Inflammatory macrophage (primary cell): ENCODE results near the gene DUSP7.
A peak's percentile ranks its signal among the peaks of the same experiment; 100 is the strongest.

ENCODE experiments used
- DNase-seq, 2 donors: peaks; one replicate each; pipeline ENCODE4 v3.0.0-alpha.2; 2020 to 2022

The DUSP7 gene

DNA sequence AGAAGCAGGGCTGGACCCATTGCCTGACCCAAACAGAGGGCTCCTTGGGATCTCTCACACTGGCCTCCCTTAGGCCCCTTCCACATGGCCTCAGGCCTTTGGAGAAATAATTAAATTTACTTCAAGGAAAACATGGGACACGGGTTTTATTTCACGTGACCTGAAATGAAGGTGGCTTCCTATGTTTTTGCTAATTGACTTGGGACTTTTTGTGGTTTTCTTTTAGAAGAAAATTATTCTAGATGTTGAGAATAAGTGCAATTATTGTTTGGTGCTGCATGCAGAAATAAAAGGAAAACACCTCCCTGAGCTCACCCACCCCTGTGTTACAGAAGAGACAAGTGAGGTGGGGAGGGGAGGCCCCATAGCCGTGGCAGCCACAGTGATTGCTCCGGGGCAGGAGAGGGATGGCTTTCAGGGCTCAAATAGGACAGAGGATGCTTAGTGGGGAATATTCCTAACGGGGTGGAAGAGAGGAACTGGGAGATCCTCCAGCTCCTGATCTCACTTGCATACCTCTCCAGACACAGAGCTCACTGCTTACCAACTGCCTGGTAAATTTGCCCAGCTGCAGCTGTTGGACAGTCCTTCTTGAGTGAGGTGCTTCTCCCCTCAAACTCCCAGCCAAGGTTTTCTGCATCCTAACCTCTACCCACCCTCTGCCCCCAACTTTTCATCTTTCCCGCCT is 31.5 kb downstream of the DUSP7 start:
- no peak for DNase-seq

DNA sequence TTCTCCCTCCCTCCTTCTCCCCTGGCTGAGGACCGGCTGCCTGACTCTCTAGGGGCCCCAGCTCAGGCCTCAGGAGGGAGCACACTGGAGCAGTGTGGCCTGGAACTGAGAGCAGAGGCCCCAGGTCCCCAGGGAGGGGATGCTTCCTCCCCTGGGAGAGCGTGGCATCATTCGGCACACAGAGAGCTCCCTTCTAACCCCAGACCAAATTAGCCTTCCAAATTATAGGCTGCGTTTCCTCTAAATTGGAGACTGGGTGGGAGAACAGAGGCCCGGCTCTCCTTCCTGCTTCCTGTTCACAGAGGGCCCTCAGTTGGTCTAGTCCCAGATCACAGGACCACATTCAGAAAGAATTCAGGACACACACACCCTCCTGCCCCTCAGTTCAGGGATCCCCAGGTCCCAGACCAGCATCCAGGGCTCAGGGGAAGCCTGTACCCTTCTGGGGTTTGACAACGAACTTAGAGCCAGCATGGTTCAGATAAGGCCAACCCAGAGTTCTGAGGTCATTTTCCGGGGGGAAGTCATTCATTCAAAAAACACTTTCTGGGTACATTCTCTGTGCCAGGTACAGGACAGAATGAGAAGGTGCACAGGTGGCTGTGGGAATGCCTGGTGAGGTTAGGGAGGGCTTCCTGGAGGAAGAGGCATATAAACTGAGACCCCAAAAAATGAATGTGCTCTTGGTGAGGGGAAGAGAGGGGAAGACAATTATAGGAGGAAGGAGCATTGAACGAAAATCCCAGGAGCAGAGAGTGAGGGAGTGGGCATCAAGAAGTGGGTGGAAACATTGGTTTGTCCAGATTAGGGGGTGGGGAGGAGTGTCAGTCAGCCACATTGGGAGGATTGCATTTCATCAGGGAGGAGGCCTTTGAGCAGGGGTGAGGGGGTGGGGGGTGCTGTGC is 32.3 kb downstream of the DUSP7 start:
- DNase-seq, result no peak

DNA sequence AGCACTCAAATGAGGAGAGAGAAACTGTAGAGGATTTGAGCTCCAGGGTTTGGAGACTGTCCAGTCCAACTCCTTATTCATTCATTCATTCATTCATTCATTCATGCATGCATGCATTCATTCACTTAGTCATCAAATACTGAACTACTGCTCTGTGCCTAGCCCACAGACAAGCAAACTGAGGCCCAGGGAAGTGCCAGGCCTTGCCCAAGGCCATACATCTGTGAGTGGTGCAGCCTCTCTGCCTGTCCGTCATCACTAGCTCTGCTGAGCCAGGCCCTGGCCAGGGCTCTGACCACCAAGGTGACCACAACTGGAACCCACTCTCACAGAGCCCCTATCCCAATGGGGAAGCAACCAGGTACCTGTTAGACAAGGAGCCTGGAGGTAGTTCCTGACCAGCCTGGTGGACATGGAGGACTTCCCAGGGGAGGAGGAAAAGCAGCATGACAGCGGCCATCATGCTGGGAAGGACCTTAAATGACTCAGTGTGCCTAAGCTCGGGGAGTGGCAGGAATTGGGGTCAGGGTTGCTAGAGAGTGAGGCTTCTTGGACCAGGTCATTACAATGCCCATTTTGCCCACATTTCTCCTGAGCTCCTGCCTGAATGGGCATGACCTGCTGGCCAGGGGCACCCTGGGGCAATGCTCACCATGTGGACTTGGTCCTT is 33.1 kb downstream of the DUSP7 start:
- DNase-seq, result no peak

- no peak for DNase-seq
These were observed 33.9 kb downstream of the DUSP7 start for GRCh38 chr3:52022323-52023100.

DNA sequence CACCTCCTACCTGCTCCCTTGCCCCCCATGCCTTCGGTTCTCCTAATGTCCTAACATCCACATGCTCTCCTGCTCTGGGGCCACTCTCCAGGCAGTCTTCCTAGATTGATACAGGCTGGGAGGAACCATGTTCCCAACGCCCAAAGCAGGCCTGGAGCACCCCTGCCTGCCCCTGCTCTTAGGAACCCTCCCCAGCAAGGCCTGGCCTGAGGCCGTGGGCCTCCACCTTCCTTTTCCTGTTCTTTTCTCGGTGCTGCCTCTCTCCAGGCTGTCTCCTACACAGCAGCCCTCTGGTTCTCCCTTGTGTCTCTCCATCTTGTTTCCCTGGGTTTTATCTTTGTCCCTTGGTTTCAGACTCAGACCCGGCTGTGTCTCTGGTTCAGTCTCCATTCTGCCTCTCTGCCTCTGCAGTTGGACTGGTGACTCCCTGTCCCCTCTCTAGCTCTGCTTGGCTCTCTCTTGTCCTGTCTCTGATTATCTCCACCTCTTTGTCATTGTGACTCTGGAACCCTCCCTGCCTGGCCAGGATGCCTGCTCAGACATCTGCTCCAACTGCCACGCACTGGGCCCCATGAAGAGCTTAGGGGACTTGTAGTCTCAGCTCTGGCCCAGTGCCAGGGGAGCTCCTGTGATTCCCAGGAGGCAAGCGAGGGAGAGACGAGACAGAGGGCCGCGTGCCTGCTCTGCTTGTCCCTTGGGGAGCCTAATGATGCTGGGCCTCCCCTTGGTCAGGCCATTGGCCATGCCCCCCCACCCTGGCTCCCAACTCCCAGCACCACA is 34.7 kb downstream of the DUSP7 start:
- DNase-seq, result no peak

DNA sequence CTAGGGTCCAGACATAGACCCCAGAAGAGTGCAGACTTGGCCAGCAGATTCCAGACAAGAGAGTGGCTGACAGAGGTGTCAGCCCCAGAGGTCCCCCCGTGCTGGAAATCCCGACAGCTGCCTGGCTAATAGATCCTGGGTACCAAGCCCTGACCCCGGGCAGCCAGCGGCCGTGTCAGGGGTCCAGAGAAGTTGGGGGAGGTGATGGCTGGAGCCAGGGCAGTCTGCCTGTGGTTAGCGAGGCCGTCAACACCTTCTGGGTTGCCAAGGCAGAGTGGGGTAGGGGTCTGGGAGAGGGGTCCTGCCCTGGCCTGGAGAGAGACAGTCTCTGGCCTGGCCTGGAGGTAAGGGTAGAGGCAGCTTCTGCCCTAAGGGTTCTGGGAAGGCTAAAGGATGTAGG is 35.6 kb downstream of the DUSP7 start:
- DNase-seq, result no peak

- DNase-seq, result peak in 1 of 2 donors; percentile 44
These were observed 36.9 kb downstream of the DUSP7 start for GRCh38 chr3:52019352-52020080.

DNA sequence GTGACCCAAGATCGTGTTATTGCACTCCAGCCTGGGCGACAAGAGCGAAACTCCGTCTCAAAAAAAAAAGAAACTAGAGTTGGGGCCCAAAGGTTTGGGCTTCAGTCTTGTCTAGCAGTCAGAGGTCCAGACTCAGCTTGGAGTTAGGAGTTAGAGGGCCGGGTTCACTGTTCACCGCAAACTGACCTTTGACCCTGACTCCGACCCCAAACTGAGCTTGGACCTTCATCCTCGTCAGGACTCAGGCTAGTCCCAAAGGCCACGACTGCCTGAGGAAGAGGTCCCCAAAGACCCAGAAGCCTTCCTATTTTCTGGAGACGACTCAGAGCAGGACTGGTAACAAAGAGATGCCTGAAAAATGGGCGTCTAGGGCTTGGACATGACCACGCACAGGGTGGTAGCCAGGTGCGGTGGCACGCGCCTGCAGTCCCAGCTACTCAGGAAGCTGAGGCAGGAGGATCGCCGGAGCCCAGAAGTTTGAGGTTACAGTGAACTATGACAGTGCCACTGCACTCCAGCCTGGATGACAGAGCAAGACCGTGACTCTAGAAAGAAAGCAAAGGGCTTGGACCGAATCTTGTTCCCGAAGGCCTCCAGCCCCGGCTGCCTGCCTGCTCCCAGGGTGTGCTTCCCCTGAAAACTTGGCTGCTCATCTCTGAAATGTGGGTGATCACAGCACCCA is 37.9 kb downstream of the DUSP7 start:
- DNase-seq, result no peak

GRCh38 chr3:52017586-52017985 is 38.8 kb downstream of the DUSP7 start:
- no peak for DNase-seq

- DNase-seq, result no peak
These were observed 40.7 kb downstream of the DUSP7 start for GRCh38 chr3:52015438-52016228.

- DNase-seq, result no peak
These were observed 41.8 kb downstream of the DUSP7 start for GRCh38 chr3:52014613-52015012.

DNA sequence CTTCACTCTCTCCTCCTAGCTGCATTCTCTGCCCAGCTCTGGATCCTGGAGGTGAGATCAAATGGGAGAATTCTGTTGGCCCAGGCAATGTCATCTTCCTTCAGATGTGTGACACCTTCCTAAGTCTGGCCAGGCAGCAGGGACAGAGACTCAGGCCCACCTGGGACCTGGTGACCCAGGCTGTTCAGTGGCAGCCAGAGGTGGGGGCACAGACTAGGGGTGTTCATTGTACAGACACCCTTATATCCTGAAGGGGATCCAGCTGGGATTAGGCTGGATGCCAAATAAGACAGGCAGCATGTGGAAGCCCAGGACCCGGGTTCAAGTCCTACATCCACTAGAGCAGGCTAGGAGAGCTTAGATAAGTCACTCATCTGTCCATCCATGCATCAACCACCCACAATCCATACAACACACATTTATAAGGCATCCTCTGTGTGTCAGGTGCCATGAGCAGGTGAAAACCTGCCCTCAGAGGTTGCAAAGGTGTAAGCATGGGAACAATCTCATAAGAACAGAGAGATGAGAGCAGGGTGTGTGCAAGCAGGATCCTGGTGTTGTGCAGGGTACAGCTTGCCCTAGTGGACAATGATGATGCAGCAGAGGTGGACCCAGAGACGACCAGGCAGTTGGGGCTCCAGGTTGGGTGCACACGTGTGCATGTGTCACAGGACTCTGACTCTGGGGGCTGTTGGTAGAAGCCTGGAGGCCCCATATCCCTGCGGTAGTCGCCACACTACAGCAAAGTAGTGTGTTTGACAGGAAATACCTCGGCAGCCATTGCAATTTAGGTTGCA is 42.4 kb downstream of the DUSP7 start:
- no peak for DNase-seq

DNA sequence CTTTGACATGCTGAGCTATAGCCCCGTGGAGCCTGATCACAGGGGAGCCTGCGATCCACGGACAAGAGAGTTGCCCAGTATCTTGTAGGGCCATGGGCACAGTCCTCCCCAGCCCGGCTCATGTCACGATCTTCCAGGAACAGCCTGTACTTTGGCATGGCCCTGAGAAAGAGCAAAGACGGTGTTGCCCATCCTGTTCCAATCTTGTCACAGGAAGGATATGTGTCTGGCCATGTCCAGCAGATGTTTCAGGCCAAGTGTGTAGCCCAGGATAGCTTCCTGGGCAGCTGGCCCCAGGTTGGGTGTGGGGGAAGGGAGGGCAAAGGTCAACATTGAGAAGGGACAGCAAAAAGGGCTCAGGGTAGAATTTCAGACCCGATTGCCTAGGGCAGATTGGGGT is 43.7 kb downstream of the DUSP7 start:
- no peak for DNase-seq

GRCh38 chr3:52010431-52010830 is 45.9 kb downstream of the DUSP7 start:
- no peak for DNase-seq

DNA sequence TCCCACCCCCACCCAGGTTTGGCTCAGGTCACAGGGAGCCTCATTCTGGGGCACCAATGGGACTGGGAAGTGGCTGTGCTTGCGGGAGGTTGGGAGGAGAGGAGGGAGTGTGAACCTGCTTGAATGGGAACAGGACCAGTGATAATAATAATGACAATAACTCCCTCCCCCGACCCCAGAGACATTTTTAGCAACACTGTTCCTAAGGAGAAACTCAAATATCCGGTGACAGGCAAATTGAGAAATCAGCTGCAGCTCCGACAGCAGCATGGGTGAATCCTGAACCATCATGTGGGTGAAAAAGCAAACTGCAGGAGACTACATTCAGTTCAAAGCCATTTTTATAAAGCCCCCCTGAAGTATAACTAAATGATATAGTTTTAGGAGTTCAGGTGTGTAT is 49.1 kb downstream of the DUSP7 start:
- no peak for DNase-seq

GRCh38 chr3:52006820-52007133 is 49.6 kb downstream of the DUSP7 start:
- no peak for DNase-seq

- peak; percentile 51 to 82 for DNase-seq
These were observed 50.2 kb downstream of the DUSP7 start for GRCh38 chr3:52006017-52006819.

DNA sequence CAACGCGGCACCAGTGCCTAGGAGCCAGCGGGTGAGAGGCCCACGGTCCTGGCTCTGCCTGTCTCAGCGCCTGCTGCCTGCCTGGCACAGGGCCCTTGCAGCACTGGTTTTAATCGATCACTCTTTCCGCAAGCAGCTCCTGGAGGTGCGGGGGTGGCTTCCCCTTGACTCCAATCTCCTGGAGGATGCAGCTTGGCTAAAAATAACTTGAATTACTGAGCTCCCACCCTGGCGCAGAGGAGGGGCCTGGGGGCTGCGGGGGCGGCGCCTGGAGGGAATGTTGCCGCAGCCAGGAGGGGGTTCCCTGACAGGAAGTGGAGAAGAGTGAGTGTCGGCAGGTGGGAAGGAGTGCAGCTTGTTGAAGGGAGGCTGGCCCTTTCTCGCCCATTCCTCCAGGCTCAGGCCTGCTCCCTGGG is 50.8 kb downstream of the DUSP7 start:
- DNase-seq, result peak in 1 of 2 donors; percentile 15
